B cell (primary cell): ENCODE data around the gene SMG7. TPM values are rescaled to one million over a fixed set of nuclear protein-coding genes. Genes with fewer than 3 reads are reported as not detected.

Experiments
- ATAC-seq: fragments of 200-7000 bp; cut with Tn5 transposase; one replicate; pipeline ENCODE4 v1.10.0; 2021; ENCODE audit warnings: low read depth, mild to moderate bottlenecking, moderate number of reproducible peaks, moderate library complexity
- CTCF ChIA-PET: fragments of 350-600 bp; sonication (Branson Sonifier 250); formaldehyde crosslinking; loops from one replicate; lab custom pipeline; 2021; ENCODE audit warnings: antibody characterized with exemption, inconsistent platforms; lab: Charles Lee
- POLR2A ChIA-PET: fragments of 350-600 bp; sonication (Branson Sonifier 250); formaldehyde crosslinking; loops from one replicate; lab custom pipeline; 2021; ENCODE audit warnings: antibody characterized with exemption; lab: Charles Lee
- DNase-seq: peaks from one replicate; pipeline ENCODE4 v3.0.0; 2013
- H2AFZ ChIP-seq: 2 replicates; pipeline ENCODE4 v1.6.1; 2012; ENCODE audit warnings: mild to moderate bottlenecking, low read depth, low read length; ENCODE audit not compliant: insufficient read depth, poor library complexity, severe bottlenecking
- H3K27ac ChIP-seq, 2 donors: 1 replicate in 1 of 2; 2 replicates in 1 of 2; pipeline ENCODE4 v1.5.1; 2012 to 2013; ENCODE audit warnings: low read length in 2 of 2, mild to moderate bottlenecking in 2 of 2, moderate library complexity in 1 of 2
- H3K27me3 ChIP-seq, 4 experiments: fragments of 200-600 bp in 1 of 4; sonication (generic) in 1 of 4; replicated peaks in 1 of 4; 1 replicate in 2 of 4; 2 replicates in 2 of 4; pipeline versions ENCODE4 v1.6.1 to v1.7.0; 2013 to 2016; ENCODE audit warnings: low read length in 3 of 4, mild to moderate bottlenecking in 2 of 4, mixed read lengths in 1 of 4, moderate library complexity in 1 of 4; ENCODE audit not compliant: insufficient read depth in 4 of 4, control insufficient read depth in 3 of 4; ENCODE audit errors: control extremely low read depth in 1 of 4
- H3K36me3 ChIP-seq, 2 experiments: replicated peaks in 1 of 2; 1 replicate in 1 of 2; 2 replicates in 1 of 2; pipeline versions ENCODE4 v1.6.1 to v1.7.1; 2013; ENCODE audit warnings: low read length in 1 of 2; ENCODE audit not compliant: insufficient read depth in 2 of 2, control insufficient read depth in 1 of 2; ENCODE audit errors: control extremely low read depth in 1 of 2, extremely low read depth in 1 of 2
- H3K4me1 ChIP-seq, 2 donors: fragments of 200-600 bp in 1 of 2; sonication (generic) in 1 of 2; 1 replicate in 1 of 2; 2 replicates in 1 of 2; pipeline versions ENCODE4 v1.5.1 to v1.6.1; 2013 to 2017; ENCODE audit warnings: low read length in 2 of 2; ENCODE audit not compliant: control insufficient read depth in 2 of 2, insufficient read depth in 2 of 2
- H3K4me2 ChIP-seq: replicated peaks from 2 replicates; pipeline ENCODE3; 2012; ENCODE audit warnings: mild to moderate bottlenecking, low read depth, low read length; ENCODE audit not compliant: poor library complexity, severe bottlenecking
- H3K4me3 ChIP-seq, 5 experiments: fragments of 200-600 bp in 1 of 5; sonication (generic) in 1 of 5; 1 replicate in 3 of 5; 2 replicates in 2 of 5; pipeline versions ENCODE4 v1.5.1 to v1.7.0; 2011 to 2016; ENCODE audit warnings: low read length in 4 of 5, mild to moderate bottlenecking in 4 of 5, low read depth in 2 of 5, control low read depth in 1 of 5, moderate library complexity in 1 of 5; ENCODE audit not compliant: insufficient read depth in 1 of 5; ENCODE audit errors: control extremely low read depth in 1 of 5, extremely low read depth in 1 of 5
- H3K79me2 ChIP-seq: fragments of 200-600 bp; sonication (generic); one replicate; pipeline ENCODE4 v1.6.0; 2016; ENCODE audit warnings: low read length; ENCODE audit not compliant: control insufficient read depth, insufficient read depth
- H3K9ac ChIP-seq: fragments of 200-600 bp; sonication (generic); 2 replicates; pipeline ENCODE4 v1.6.1; 2017; ENCODE audit warnings: mild to moderate bottlenecking, low read length, moderate library complexity
- H3K9me3 ChIP-seq, 3 donors: one replicate each; pipeline versions ENCODE4 v1.6.1 to v1.7.1; 2013; ENCODE audit warnings: low read length in 2 of 3; ENCODE audit not compliant: control insufficient read depth in 2 of 3, insufficient read depth in 1 of 3; ENCODE audit errors: control extremely low read depth in 1 of 3
- H4K20me1 ChIP-seq: 2 replicates; pipeline ENCODE4 v1.6.0; 2012; ENCODE audit warnings: mild to moderate bottlenecking, low read length; ENCODE audit not compliant: insufficient read depth, control insufficient read depth, poor library complexity, severe bottlenecking
- H3K27ac Mint-ChIP-seq: one replicate; pipeline ENCODE4 v1.8.0; 2021; ENCODE audit warnings: mixed read lengths
- H3K27me3 Mint-ChIP-seq: one replicate; pipeline ENCODE4 v1.8.0; 2021; ENCODE audit warnings: mixed read lengths
- H3K4me1 Mint-ChIP-seq: one replicate; pipeline ENCODE4 v1.8.0; 2021; ENCODE audit warnings: mixed read lengths
- H3K4me3 Mint-ChIP-seq: one replicate; pipeline ENCODE4 v1.8.0; 2021; ENCODE audit warnings: mixed read lengths
- H3K9me3 Mint-ChIP-seq: one replicate; pipeline ENCODE4 v1.8.0; 2022; ENCODE audit warnings: mixed read lengths; ENCODE audit not compliant: insufficient read depth
- CTCF ChIP-seq: fragments of 200-600 bp; IDR thresholded peaks from one replicate; pipeline ENCODE4 v1.8.0; 2022; ENCODE audit warnings: antibody characterized with exemption, mild to moderate bottlenecking
- EZH2 ChIP-seq: IDR thresholded peaks from 2 replicates; pipeline ENCODE4 v1.6.1; 2012; ENCODE audit warnings: borderline replicate concordance, low read depth, mild to moderate bottlenecking, moderate library complexity, low read length; ENCODE audit not compliant: insufficient read depth, poor library complexity, severe bottlenecking
- WGBS: methylation state at CpG from one replicate; pipeline ENCODE4 v1.1.5; 2013; ENCODE audit warnings: missing lambda C conversion rate; ENCODE audit not compliant: insufficient coverage; 5-methylcytosine and 5-hydroxymethylcytosine counted together
- intact Hi-C: fragments of 100-400 bp; cut with micrococcal nuclease; formaldehyde crosslinking; loops from one replicate; pipeline ENCODE4 v1.10.0; 2022
- polyA plus RNA-seq: library from polyadenylated mRNA; depleted of rRNA; stranded (reverse); fragments of >200 nt; gene quantifications from 2 replicates; pipeline ENCODE4 v1.2.3, GENCODE V29; 2012
- total RNA-seq, 2 donors: library from RNA; stranded (reverse); fragments of 120-200 nt in 1 of 2; gene quantifications; 1 replicate in 1 of 2; 2 replicates in 1 of 2; pipeline versions ENCODE4 v1.2.3 to v1.2.4, GENCODE V29; 2013 to 2022

Gene SMG7
- total and polyA plus RNA-seq, 2 donors (not counting 1 experiment from before 2014, with no cell fraction given) = 20.8 to 73.3 TPM

DNA sequence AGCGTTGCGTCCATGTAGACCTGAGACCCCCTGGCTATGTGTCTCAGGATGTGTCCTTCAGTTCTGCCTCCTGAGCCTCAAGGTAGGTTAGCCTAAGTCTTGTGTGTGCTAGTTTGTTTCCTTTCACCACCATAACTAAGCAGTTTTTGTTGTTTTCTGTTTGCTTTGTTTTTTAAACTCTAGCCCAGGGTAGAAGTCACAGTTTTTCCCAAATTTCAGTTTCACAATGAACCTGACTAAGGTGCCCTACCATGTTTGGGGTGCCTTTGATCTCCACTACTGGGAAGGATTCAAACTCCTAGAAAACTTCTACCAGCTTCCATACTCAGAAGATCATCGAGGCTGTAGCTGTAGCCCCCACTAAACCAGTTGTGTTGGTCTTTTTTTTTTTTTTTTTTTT, 14.8 kb upstream of the SMG7 start:
- WGBS = 80% methylated on average over 1 of the region's 3 CpGs
- H3K4me1 ChIP-seq = peaks cover 0 to 4% of the 10 kb centered on the region in 2 donors
- DNase-seq = no peak
- Mint-ChIP-seq H3K4me1 (no peaks in the 10 kb centered on the region), H3K4me3 (no peak overlapping the region), H3K9me3 (no peaks in the 10 kb centered on the region), H3K27me3 (peaks cover 33% of the 10 kb centered on the region), H3K27ac (no peak overlapping the region)
- no peak for TF ChIP-seq CTCF
- no peak for TF ChIP-seq EZH2
- H3K9me3 ChIP-seq = no peaks in the 10 kb centered on the region
- no peak overlapping the region for H3K4me3 ChIP-seq
- H3K36me3 ChIP-seq = no peaks in the 10 kb centered on the region
- no peaks in the 10 kb centered on the region for H3K79me2 ChIP-seq
- H3K27me3 ChIP-seq = peaks cover 0 to 14% (median 11%) of the 10 kb centered on the region in 4 experiments
- intact Hi-C loops = loop anchor here (10.0 kb wide), 1 partner anchor 47 kb away; no protein-coding TSS in a partner anchor
- H3K27ac ChIP-seq = no peak overlapping the region
- no peaks in the 10 kb centered on the region for H4K20me1 ChIP-seq
- ChIA-PET CTCF (no interaction called here), POLR2A (no interaction called here)
- no peak for ATAC-seq
- no peak overlapping the region for H2AFZ ChIP-seq
- H3K9ac ChIP-seq = no peak overlapping the region
- H3K4me2 ChIP-seq = no peak overlapping the region

DNA sequence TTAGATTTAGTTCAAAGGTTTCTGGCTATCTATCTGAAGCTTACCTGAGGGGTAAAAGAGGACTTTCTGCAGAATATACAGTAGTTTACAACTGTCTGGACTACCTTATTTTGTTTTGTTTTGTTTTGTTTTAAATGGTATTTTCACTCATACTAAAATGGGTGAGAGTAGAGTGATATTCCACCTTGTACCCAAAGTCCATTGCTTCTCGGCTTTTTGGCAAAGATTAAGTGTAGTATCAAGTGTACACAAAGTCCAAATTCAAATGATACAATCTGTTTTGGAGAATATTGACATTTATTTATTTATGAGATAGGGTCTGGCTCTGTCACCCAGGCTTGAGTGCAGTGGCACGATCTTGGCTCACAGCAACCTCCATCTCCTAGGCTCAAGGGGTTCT, 11.7 kb upstream of the SMG7 start:
- no peaks in the 10 kb centered on the region for H3K36me3 ChIP-seq
- TF ChIP-seq EZH2 (no peak), CTCF (no peak)
- no peak overlapping the region for H3K4me3 ChIP-seq
- Mint-ChIP-seq H3K27me3 (peaks cover 29% of the 10 kb centered on the region), H3K9me3 (no peaks in the 10 kb centered on the region), H3K27ac (no peak overlapping the region), H3K4me3 (no peak overlapping the region), H3K4me1 (no peaks in the 10 kb centered on the region)
- no peak overlapping the region for H3K27ac ChIP-seq
- ChIA-PET CTCF (no interaction called here), POLR2A (no interaction called here)
- no peaks in the 10 kb centered on the region for H3K79me2 ChIP-seq
- H3K9ac ChIP-seq = no peak overlapping the region
- peaks cover 0 to 12% (median 8%) of the 10 kb centered on the region in 4 experiments for H3K27me3 ChIP-seq
- H2AFZ ChIP-seq = no peak overlapping the region
- ATAC-seq (no peak), DNase-seq (no peak)
- WGBS = no CpG with 5 or more reads among the region's 2 CpGs
- no peaks in the 10 kb centered on the region for H4K20me1 ChIP-seq
- no peaks in the 10 kb centered on the region for H3K9me3 ChIP-seq
- H3K4me2 ChIP-seq = no peak overlapping the region
- H3K4me1 ChIP-seq = peaks cover 0 to 4% of the 10 kb centered on the region in 2 donors
- intact Hi-C loops = no loop called here
